ENCODE data around the gene AKAP11. TPM values are rescaled to one million over a fixed set of nuclear protein-coding genes. Genes with fewer than 3 reads are reported as not detected.

AKAP11 gene
- total RNA-seq, 4 donors from 2014 or later = 15.8 to 34.4 (median 20.7) TPM

- H3K27me3 ChIP-seq = no peaks in the 10 kb centered on the region
- DNase-seq (ENCODE audit: low spot score in 2 of 2) = no peak
- WGBS = 82% methylated on average over 12 of the region's 12 CpGs
- no peaks in the 10 kb centered on the region for H3K4me1 ChIP-seq
- TF ChIP-seq POLR2A (IDR thresholded peaks at IDR 0.05) = no peak
- no peak for TF ChIP-seq CTCF (IDR thresholded peaks at IDR 0.05)
- no peak for TF ChIP-seq POLR2AphosphoS5 (IDR thresholded peaks at IDR 0.05)
- TF ChIP-seq EP300 (IDR thresholded peaks at IDR 0.05) = no peak
- H3K36me3 ChIP-seq = no peaks in the 10 kb centered on the region
- H3K4me3 ChIP-seq = no peak overlapping the region
- H3K9me3 ChIP-seq = no peaks in the 10 kb centered on the region
- H3K27ac ChIP-seq = no peak overlapping the region
Measured at GRCh38 chr13:42333613-42334328, 61.8 kb downstream of the AKAP11 start.

- TF ChIP-seq EP300 (IDR thresholded peaks at IDR 0.05) = no peak
- TF ChIP-seq POLR2A (IDR thresholded peaks at IDR 0.05) = no peak
- TF ChIP-seq CTCF (IDR thresholded peaks at IDR 0.05) = no peak
- no peak for TF ChIP-seq POLR2AphosphoS5 (IDR thresholded peaks at IDR 0.05)
- DNase-seq (ENCODE audit: low spot score in 2 of 2) = no peak
- H3K4me3 ChIP-seq = no peak overlapping the region
- H3K4me1 ChIP-seq = no peaks in the 10 kb centered on the region
- no peaks in the 10 kb centered on the region for H3K36me3 ChIP-seq
- 54% methylated on average over 6 of the region's 6 CpGs for WGBS
- H3K27ac ChIP-seq = no peak overlapping the region
- no peaks in the 10 kb centered on the region for H3K27me3 ChIP-seq
- H3K9me3 ChIP-seq = no peaks in the 10 kb centered on the region
Measured at GRCh38 chr13:42334329-42334706, 62.4 kb downstream of the AKAP11 start.

DNA sequence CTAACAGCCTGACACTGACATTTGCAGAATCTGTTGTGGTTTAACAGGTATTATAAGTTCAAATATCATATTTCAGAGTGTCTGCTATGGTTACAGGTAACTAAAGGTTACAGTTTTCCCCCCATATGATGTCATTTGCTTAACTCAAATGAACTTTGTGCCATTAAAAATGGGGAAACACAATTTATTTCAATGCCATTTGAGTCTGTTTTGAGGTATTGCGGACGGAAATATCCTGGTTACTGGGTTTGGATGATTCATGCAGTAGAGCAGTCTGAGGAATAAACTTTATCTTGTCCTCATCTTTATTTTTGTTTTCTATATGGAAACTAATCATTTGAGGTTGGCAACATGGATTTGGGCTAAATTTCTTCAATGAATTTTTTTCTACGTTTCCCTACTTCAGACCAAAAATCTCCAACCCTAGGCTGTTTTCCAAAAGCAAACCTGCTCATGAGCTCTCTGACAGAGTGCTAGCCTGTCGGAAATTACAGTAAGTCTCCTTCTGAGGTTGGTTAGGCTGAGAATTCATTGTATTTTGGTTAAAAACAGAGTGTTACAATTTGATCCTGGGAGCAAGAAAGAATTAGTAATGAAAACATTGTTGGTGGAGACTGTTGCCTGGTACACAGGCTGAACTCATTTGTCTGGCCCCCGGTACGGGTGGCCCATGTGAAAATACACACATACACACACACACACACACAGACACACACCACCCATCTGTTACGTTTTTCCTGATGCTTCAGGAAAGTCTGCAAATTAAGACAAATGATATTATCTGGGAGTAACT lies 66.1 kb downstream of the AKAP11 start:
- H3K9me3 ChIP-seq = no peaks in the 10 kb centered on the region
- H3K36me3 ChIP-seq = no peaks in the 10 kb centered on the region
- H3K4me3 ChIP-seq = no peak overlapping the region
- no peak overlapping the region for H3K27ac ChIP-seq
- DNase-seq (ENCODE audit: low spot score in 2 of 2) = no peak
- WGBS = 63% methylated on average over 7 of the region's 7 CpGs
- TF ChIP-seq CTCF (IDR thresholded peaks at IDR 0.05) = no peak
- TF ChIP-seq POLR2A (IDR thresholded peaks at IDR 0.05) = no peak
- no peaks in the 10 kb centered on the region for H3K27me3 ChIP-seq
- no peaks in the 10 kb centered on the region for H3K4me1 ChIP-seq

DNA sequence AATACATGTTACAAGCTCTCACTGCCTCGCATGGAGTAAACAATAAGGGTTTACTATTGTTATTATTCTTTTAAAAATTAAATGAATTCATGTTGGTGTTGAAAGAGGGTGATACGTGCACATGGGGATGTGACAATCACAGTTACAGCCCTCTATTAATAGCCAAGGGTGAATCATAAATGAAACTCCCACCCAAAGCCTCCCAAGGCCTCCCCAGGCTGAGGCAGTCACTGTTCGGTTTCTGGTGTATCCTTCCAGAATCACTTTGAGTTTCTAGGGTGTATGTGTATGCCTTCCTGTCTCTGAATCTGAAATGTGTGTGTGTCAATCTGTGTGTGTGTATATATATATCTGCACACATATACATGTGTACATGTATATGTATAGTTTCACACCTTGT lies 73.4 kb downstream of the AKAP11 start:
- TF ChIP-seq EP300 (IDR thresholded peaks at IDR 0.05) = no peak
- no peak for TF ChIP-seq POLR2AphosphoS5 (IDR thresholded peaks at IDR 0.05)
- no peak for TF ChIP-seq POLR2A (IDR thresholded peaks at IDR 0.05)
- TF ChIP-seq CTCF (IDR thresholded peaks at IDR 0.05) = no peak
- Histone ChIP-seq H3K4me3 (no peak overlapping the region), H3K27me3 (no peaks in the 10 kb centered on the region), H3K4me1 (no peaks in the 10 kb centered on the region), H3K36me3 (no peaks in the 10 kb centered on the region), H3K9me3 (no peaks in the 10 kb centered on the region), H3K27ac (no peak overlapping the region)
- DNase-seq (ENCODE audit: low spot score in 2 of 2) = no peak
- WGBS = 74% methylated on average over 3 of the region's 3 CpGs

DNA sequence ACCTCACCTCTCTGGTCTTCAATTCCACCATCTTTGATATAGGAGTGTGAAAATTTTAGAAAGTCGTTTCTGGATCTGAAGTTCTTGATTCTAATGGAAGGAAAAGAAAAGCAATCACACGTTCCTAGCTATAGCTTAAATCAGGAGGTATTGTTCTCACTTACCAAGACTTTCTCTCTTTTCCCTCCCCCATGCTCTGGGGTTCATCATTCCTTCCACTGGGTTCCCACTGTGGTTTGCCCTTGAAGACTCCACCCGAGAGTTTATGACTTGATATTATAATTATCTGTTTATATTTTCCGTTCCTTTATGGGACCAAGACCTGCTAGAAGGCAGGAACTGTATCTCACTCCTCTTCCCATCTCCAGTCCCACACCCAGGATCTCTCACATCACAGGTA lies 76.6 kb downstream of the AKAP11 start:
- no peaks in the 10 kb centered on the region for H3K36me3 ChIP-seq
- 81% methylated on average over 4 of the region's 4 CpGs for WGBS
- H3K4me3 ChIP-seq = no peak overlapping the region
- no peaks in the 10 kb centered on the region for H3K9me3 ChIP-seq
- no peak for DNase-seq (ENCODE audit: low spot score in 2 of 2)
- H3K27ac ChIP-seq = no peak overlapping the region
- H3K27me3 ChIP-seq = no peaks in the 10 kb centered on the region
- TF ChIP-seq POLR2AphosphoS5 (IDR thresholded peaks at IDR 0.05) (no peak), EP300 (IDR thresholded peaks at IDR 0.05) (no peak), CTCF (IDR thresholded peaks at IDR 0.05) (no peak), POLR2A (IDR thresholded peaks at IDR 0.05) (no peak)
- no peaks in the 10 kb centered on the region for H3K4me1 ChIP-seq
